AG08395 (cell line): Measurements from ENCODE around the gene DSCAM.

Experiments
- DNase-seq: peaks from one replicate; pipeline ENCODE4 v3.0.0; 2012; ENCODE audit warnings: mixed read lengths, low spot score

The DSCAM gene

DNA sequence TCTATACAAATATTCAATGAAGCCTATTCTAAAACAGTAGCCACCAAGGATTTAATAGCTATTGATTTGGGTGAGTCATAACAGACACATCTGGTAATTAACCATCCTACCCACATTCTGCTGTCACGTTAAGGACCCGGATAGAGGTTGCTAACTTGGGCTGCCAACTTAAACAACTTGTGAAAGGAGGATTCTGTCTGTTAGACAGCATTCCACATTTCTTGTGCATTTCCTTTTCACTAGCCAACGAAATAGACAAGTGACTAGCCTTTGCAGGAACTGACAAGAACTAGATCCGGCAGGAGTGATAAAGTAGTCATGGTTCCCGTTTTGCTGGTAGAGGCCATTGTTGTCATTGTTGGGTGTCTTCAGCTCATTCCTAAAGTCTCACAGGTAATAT is 9.5 kb downstream of the DSCAM start:
- no peak for DNase-seq

DNA sequence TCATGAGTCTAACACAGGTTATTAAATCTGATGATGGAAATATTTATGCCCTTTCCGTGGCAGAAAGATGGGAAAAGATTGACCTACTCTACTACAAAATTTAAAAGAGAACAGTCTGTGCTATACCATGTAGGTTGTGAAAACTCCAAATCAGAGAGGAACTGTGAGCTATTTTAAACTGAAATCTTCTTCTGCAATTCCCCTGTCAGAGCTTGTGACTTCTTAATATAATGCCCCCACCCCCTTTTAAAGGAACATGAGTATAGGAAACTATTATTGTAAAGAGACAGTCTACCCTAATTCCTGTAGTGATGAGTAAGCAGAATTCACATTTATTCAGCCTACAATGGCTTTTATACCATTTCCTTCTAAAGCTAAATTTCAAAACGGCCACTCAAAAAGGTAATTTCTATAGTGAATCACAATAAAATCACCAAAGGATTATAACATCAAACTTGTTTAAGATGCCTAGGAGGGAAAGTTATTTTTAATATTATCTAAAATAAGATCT is 11.7 kb downstream of the DSCAM start:
- no peak for DNase-seq

DNA sequence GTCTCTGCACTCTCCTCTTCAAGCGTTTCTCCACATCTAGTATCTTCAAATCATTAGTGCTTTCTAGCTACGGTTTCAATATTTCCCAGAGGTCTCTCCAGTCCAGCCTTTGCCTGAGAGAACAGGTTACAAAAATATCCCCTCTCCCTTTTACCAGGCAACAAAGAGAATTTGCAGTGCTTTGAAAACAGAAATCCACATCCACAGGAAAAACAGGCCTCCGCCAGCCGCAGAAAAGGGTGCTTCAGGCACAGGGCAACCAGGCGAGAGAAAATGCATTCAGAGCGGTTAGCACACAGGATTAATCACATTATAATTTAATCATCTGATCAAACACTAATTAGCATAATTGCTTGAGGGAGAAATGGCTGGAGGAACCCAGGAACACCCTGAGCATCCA is 13.8 kb downstream of the DSCAM start:
- DNase-seq: no peak

GRCh38 chr21:40832316-40832715 is 14.6 kb downstream of the DSCAM start:
- DNase-seq: no peak

DNA sequence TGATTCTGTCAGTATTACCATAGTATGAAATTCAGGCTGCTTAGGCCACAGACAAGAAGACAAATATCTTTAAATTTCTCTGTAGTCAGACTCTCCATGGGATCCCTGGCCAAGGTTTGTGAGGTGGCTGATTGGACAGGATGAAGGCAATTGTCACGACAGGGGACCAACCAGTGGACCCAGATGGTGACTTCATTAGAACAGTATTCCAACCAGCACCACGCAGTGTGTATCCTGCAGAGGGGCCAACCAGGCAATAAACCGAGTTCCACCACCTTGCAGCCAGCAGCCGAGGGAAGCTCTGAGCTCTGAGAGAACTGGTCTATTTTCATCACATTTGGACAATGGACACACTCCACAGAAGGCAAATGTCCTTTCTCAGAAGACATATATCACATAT is 16.1 kb downstream of the DSCAM start:
- no peak for DNase-seq

- no peak for DNase-seq
Observed at GRCh38 chr21:40829791-40830190, 17.2 kb downstream of the DSCAM start.

DNA sequence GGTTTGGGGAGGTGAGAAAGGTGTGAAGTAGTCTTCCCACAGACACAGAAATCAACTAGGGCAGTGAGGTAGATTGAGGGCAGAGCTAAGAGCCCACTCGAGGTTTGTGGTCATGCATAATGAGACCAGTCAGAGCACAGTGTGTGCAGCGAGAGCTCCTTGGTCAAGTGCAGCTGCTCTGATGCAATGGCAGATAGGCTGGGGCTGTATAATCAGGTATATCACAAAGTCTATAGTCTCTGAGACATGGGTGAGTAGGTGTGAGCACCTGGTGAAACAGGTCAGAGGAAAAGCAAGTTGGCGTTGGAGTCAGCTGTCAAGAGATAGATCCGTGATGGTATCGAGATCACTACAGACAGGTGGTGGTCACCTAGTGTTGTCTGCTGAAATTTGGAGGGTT is 17.6 kb downstream of the DSCAM start:
- no peak for DNase-seq

DNA sequence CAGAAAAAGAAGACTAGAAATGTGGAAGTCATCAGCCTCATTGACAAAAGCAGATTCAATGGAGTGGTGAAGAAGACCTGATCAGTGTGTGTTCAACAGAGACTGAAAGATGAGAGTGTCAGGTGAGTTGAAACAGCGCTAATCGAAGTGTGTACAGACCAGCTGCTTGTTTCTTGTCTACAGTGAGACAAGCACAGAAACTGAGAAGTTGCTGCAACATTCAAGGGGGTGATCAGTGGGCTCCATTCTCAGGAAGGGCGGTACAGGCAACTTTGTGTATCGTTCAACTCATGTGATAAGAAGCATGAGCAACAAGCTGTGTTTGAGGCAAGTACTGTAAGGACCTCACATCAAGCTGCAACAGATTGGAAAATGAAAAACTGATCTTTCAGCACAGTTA is 19.4 kb downstream of the DSCAM start:
- no peak for DNase-seq

DNA sequence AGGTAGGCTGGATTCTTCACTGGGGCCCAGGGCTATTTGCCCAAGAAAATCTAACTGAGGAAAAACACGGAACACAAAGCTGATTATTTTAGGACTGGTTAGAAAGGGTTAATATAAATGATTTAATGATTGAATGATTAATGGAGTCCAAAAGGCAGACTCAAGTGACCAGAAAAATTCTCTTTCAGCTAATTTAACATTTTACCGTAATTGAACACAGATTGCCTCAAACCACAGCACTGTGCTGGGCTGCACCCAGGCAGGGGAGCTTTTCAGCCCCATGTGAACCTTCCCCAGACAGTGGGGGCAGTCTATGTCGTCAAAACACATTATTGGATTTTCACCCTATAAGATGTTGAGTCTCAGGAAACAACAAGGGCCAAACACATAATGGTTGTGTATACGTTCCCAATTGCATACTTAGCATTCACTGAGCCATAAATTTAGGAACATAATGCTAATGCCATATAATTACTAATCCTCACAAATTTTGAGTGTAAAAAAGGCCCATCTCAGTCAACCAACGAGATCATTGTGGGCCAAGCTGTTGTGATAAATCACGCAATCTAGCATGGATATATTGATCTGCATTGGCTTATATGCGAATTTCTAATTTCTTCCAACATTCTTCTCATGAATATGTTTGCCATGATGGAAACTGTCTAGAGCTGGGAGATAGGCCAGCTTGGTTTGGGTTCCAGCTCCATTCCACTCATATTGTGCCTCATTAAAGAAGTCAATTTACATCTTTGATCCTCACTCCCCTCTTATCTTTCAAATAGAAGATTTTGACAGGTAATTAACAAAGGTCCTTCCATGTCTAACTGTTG is 27.7 kb downstream of the DSCAM start:
- DNase-seq: no peak

GRCh38 chr21:40813918-40814317 is 33.0 kb downstream of the DSCAM start:
- no peak for DNase-seq

DNA sequence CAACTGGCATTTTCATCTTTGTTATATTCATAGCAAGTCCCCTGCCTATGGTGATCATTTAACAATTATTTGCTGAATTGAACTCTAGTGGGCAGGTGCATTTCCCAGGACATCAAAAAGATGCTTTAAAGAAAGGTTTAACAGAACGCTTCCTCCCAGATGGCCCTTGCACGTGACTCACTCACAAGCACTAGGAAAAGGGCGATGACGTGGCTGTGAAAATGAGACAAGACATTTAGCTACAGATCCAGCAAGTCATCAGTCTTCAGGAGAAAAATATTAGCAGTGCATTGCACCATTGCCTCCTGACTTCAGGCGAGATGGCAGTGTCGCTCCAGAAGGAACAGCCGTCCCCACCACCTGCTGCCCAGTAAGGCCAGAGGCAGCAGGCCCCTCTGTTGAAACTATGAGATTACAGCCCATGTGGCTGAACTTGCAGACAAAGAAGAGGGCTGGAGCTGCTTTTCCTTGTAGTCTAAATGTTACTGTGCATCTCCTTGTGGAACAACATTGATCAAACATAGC is 37.2 kb downstream of the DSCAM start:
- DNase-seq: no peak

DNA sequence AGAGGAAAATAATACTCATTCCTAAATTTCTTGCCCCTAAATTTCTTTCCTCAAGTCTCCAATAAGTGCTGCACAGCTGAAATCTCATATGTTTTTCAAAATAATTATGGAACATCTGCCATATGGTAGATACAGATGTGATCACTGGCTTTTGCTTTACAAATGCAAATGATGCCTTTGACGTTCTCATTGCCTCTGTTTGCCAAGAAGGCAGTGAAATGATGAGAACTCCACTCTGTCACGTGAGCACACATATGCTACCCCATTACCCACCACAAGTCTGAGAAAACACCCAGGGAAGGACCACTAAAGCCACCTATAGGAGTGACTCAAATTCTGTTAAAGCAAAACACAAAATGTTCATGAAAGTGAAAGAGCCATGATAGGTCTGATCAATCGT is 43.9 kb downstream of the DSCAM start:
- no peak for DNase-seq

GRCh38 chr21:40800126-40800525 is 46.8 kb downstream of the DSCAM start:
- DNase-seq: no peak

DNA sequence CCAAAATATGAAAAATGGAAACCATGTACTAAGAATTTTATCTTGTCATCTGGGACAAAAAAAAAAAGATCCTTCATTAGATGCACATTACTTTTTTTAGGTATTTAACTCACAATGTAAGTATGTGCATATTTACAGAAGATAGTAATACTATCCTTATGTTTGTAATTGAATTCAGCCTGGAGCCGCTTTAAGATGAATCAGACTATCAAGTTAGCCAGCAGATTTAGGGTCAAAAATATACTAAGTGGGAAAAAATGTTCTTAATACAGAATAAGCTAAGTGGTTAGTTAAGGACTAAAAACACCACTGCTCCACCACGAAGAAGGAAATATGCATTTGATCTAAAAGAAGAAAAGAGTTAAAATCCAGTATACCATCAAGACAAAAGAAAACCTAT is 49.1 kb downstream of the DSCAM start:
- no peak for DNase-seq

GRCh38 chr21:40797410-40797809 is 49.5 kb downstream of the DSCAM start:
- no peak for DNase-seq

DNA sequence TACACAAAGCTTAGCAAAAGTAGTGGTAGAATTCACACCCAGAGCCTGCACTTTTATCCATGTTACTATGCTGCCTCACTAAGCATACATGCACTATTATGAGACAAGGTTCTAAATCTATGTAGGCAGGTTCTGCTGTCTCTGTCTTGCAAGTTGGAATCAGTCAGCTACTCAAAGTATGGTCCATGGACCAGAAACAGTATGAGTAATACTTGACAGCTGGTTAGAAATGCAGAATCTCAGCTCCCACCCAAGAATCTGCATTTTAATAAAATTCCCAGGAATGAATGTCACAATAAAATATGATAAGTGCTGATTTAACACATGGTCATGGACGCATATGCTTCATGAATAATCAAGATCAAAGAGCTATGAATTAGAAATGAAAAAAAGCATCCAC is 50.5 kb downstream of the DSCAM start:
- no peak for DNase-seq

DNA sequence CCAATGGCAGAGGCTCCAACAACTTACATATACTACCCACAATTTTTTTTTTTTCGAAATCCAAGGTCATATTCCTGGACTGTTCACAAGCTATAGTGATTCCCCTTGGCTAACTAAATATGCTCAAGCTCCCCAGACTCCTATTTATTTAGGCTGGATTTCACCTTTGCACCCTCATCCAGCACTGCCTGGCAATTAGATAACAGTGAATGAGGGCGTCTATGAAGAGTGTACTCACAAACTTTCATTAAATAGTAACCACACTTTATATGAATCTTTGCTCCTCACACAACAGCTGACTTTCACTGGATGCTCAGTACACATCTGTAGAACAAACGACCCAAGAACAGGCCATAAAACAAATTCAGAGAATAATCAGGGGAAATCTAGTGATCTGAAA is 51.6 kb downstream of the DSCAM start:
- no peak for DNase-seq

GRCh38 chr21:40792691-40793456 is 54.1 kb downstream of the DSCAM start:
- DNase-seq: peak; percentile 44

GRCh38 chr21:40788635-40789034 is 58.3 kb downstream of the DSCAM start:
- DNase-seq: no peak

- DNase-seq: no peak
Observed at GRCh38 chr21:40783404-40783803, 63.6 kb downstream of the DSCAM start.

GRCh38 chr21:40770435-40771055 is 76.4 kb downstream of the DSCAM start:
- no peak for DNase-seq

DNA sequence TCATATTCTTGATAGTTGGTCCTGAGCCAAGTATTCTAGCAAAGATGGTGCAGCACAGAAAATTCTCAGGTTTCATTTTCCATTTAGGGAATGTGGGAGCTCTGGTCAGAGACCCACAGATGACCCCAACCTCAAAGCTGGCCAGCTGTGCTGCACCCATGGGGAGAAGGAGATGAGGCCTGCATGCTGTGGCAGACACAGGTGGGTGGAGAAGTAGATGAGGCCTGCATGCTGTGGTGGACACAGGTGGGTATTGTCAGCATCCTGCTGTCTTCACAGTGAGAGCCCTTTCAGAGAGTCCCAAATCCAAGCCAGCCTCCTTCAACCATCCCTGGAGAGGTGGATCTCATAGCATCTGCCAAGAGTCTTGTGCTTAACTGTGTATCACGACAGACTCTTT is 77.7 kb downstream of the DSCAM start:
- no peak for DNase-seq

GRCh38 chr21:40768056-40768455 is 78.9 kb downstream of the DSCAM start:
- DNase-seq: no peak
